Liver (tissue), 9 donors: ENCODE results near the gene LPAR1. TPM values are rescaled to one million over a fixed set of nuclear protein-coding genes. Genes with fewer than 3 reads are reported as not detected.
"Not testable (repeated sequence)": the region's sequence is repeated elsewhere in the genome, so short reads cannot be mapped to it uniquely, and the experiment has no call there.

ENCODE experiments used
- DNase-seq: peaks from one replicate; pipeline ENCODE4 v3.0.0-alpha.2; 2017; ENCODE audit warnings: low spot score
- H3K27ac ChIP-seq, 2 donors: one replicate each; pipeline ENCODE4 v1.7.0; 2013; ENCODE audit warnings: inconsistent platforms in 2 of 2, low read length in 2 of 2, control low read depth in 1 of 2, low read depth in 1 of 2, mild to moderate bottlenecking in 1 of 2
- H3K27me3 ChIP-seq, 4 donors: one replicate each; pipeline versions ENCODE4 v1.6.1 to v1.7.0; 2013; ENCODE audit warnings: low read length in 3 of 4, inconsistent platforms in 1 of 4, mild to moderate bottlenecking in 1 of 4, moderate library complexity in 1 of 4; ENCODE audit not compliant: control insufficient read depth in 4 of 4, insufficient read depth in 4 of 4
- H3K36me3 ChIP-seq, 4 donors: one replicate each; pipeline versions ENCODE4 v1.6.1 to v1.7.0; 2013; ENCODE audit warnings: low read length in 3 of 4, mild to moderate bottlenecking in 3 of 4, low read depth in 1 of 4, moderate library complexity in 1 of 4; ENCODE audit not compliant: control insufficient read depth in 4 of 4, insufficient read depth in 3 of 4
- H3K4me1 ChIP-seq, 4 donors: one replicate each; pipeline versions ENCODE4 v1.6.1 to v1.7.0; 2013; ENCODE audit warnings: low read length in 3 of 4, mild to moderate bottlenecking in 3 of 4, moderate library complexity in 1 of 4; ENCODE audit not compliant: control insufficient read depth in 4 of 4, insufficient read depth in 4 of 4
- H3K4me3 ChIP-seq, 3 donors: one replicate each; pipeline versions ENCODE4 v1.6.1 to v1.7.0; 2013; ENCODE audit warnings: low read length in 3 of 3, control low read depth in 1 of 3, low read depth in 1 of 3, mild to moderate bottlenecking in 1 of 3
- H3K9ac ChIP-seq, 2 donors: one replicate each; pipeline ENCODE4 v1.7.0; 2013; ENCODE audit warnings: low read length in 2 of 2, mild to moderate bottlenecking in 2 of 2, moderate library complexity in 2 of 2, control low read depth in 1 of 2, low read depth in 1 of 2
- H3K9me3 ChIP-seq, 4 donors: one replicate each; pipeline versions ENCODE4 v1.6.1 to v1.7.0; 2013; ENCODE audit warnings: low read length in 3 of 4; ENCODE audit not compliant: control insufficient read depth in 4 of 4
- CTCF ChIP-seq: fragments of 150-350 bp; IDR thresholded peaks from 2 replicates; pipeline ENCODE4 v1.5.1; 2017; ENCODE audit warnings: improper control_type of control experiment, low read depth, low read length; ENCODE audit not compliant: missing input control
- EGR1 ChIP-seq, 2 donors: IDR thresholded peaks; 2 replicates each; pipeline ENCODE4 v1.6.1; 2016 to 2018; ENCODE audit warnings: antibody characterized with exemption in 2 of 2, low read depth in 2 of 2
- FOXA1 ChIP-seq: IDR thresholded peaks from 2 replicates; pipeline ENCODE4 v1.6.1; 2016; ENCODE audit warnings: antibody characterized with exemption
- JUND ChIP-seq, 2 donors: IDR thresholded peaks; 2 replicates each; pipeline ENCODE4 v1.6.1; 2016; ENCODE audit warnings: antibody characterized with exemption in 2 of 2
- MAX ChIP-seq: IDR thresholded peaks from 2 replicates; pipeline ENCODE4 v1.6.1; 2016; ENCODE audit warnings: antibody characterized with exemption
- NR2F2 ChIP-seq: IDR thresholded peaks from 2 replicates; pipeline ENCODE4 v1.6.1; 2016; ENCODE audit warnings: antibody characterized with exemption
- RAD21 ChIP-seq, 2 donors: IDR thresholded peaks; 2 replicates each; pipeline ENCODE4 v1.6.1; 2016; ENCODE audit warnings: antibody characterized with exemption in 2 of 2, mild to moderate bottlenecking in 2 of 2
- REST ChIP-seq: IDR thresholded peaks from 2 replicates; pipeline ENCODE4 v1.6.1; 2016; ENCODE audit warnings: antibody characterized with exemption, mild to moderate bottlenecking
- RXRA ChIP-seq, 2 donors: IDR thresholded peaks; 2 replicates each; pipeline ENCODE4 v1.6.1; 2017 to 2018; ENCODE audit warnings: antibody characterized with exemption in 2 of 2, mild to moderate bottlenecking in 1 of 2
- SP1 ChIP-seq: IDR thresholded peaks from 2 replicates; pipeline ENCODE4 v1.6.1; 2018; ENCODE audit warnings: antibody characterized with exemption, mild to moderate bottlenecking
- WGBS: extraction: QIAGEN DNeasy Blood & Tissue Kit; methylation state at CpG from one replicate; pipeline ENCODE4 v1.1.7; 2013; 5-methylcytosine and 5-hydroxymethylcytosine counted together
- polyA plus RNA-seq, 2 donors: library from polyadenylated mRNA; stranded (reverse) in 1 of 2; unstranded in 1 of 2; fragments of 200-250 nt in 1 of 2; fragments of >200 nt in 1 of 2; fragmentation: Nextera tagmentation in 1 of 2; extraction: Ambion mirVana in 1 of 2; gene quantifications; one replicate each; pipeline versions ENCODE4 v1.2.1 to v1.2.3, GENCODE V29; 2013 to 2015
- total RNA-seq, 2 donors: library from RNA; depleted of rRNA; stranded (reverse); fragments of >200 nt; gene quantifications; one replicate each; pipeline ENCODE4 v1.2.3, GENCODE V29; 2014
- donor health status: healthy.
- donor health status: healthy.
- donor health status: healthy.
- donor health status: healthy.
- donor health status: healthy.

LPAR1 gene
- total and polyA plus RNA-seq, 4 donors = 0.51 to 3.6 (median 1.1) TPM

GRCh38 chr9:110828264-110828663 is 210.0 kb downstream of the LPAR1 start:
- no peak for DNase-seq
- no peak for TF ChIP-seq REST
- TF ChIP-seq NR2F2 = no peak
- no peak for TF ChIP-seq MAX
- no peak for TF ChIP-seq EGR1 (IDR thresholded peaks at IDR 0.05; ENCODE audit: low read depth in 2 of 2)
- TF ChIP-seq SP1 = no peak
- TF ChIP-seq JUND (IDR thresholded peaks at IDR 0.05) = no peak
- TF ChIP-seq FOXA1 = no peak
- no peak for TF ChIP-seq RXRA (IDR thresholded peaks at IDR 0.05)
- no peak for TF ChIP-seq RAD21 (IDR thresholded peaks at IDR 0.05)
- H3K4me1 ChIP-seq = no peaks in the 10 kb centered on the region
- no peaks in the 10 kb centered on the region for H3K27me3 ChIP-seq
- no peak overlapping the region for H3K9ac ChIP-seq
- H3K9me3 ChIP-seq = peaks cover 0 to 1% (median 0%) of the 10 kb centered on the region in 4 donors
- 80% methylated on average over 3 of the region's 3 CpGs for WGBS
- no peaks in the 10 kb centered on the region for H3K36me3 ChIP-seq
- H3K4me3 ChIP-seq = no peak overlapping the region
- no peak overlapping the region for H3K27ac ChIP-seq

GRCh38 chr9:110826400-110826799 is 211.9 kb downstream of the LPAR1 start:
- WGBS = 59% methylated on average over 9 of the region's 9 CpGs
- not testable (repeated sequence) for H3K27ac ChIP-seq, H3K36me3 ChIP-seq, H3K27me3 ChIP-seq, H3K4me3 ChIP-seq, H3K9ac ChIP-seq, H3K9me3 ChIP-seq, DNase-seq, H3K4me1 ChIP-seq

GRCh38 chr9:110825950-110826349 is 212.3 kb downstream of the LPAR1 start:
- Histone ChIP-seq H3K4me3 (no peak overlapping the region), H3K27me3 (no peaks in the 10 kb centered on the region), H3K9me3 (peaks cover 0 to 1% (median 0%) of the 10 kb centered on the region in 4 donors), H3K27ac (no peak overlapping the region), H3K9ac (no peak overlapping the region), H3K36me3 (no peaks in the 10 kb centered on the region), H3K4me1 (no peaks in the 10 kb centered on the region)
- DNase-seq = no peak
- 86% methylated on average over 2 of the region's 2 CpGs for WGBS
- TF ChIP-seq CTCF (no peak), FOXA1 (no peak)

- not testable (repeated sequence) for H3K27me3 ChIP-seq, H3K9ac ChIP-seq, H3K36me3 ChIP-seq, H3K9me3 ChIP-seq, H3K4me3 ChIP-seq, DNase-seq, H3K4me1 ChIP-seq, H3K27ac ChIP-seq
Measured at GRCh38 chr9:110825129-110825528, 213.1 kb downstream of the LPAR1 start.
